Raji (cell line): ENCODE results near the gene FGFBP3.

ENCODE experiments used
- POLR2A ChIP-seq: IDR thresholded peaks from 2 replicates; pipeline ENCODE4 v1.6.1; 2011; ENCODE audit warnings: low read depth, low read length, control low read depth; ENCODE audit not compliant: insufficient read depth

Gene FGFBP3

GRCh38 chr10:91909117-91909677 lies at the start of gene FGFBP3:
Gene FGFBP3 (minus strand): TSS chr10:91909486. CDS start chr10:91908969, 517 bp downstream.
- no peak for TF ChIP-seq POLR2A

GRCh38 chr10:91957091-91957490 lies 47.8 kb upstream of the FGFBP3 start:
- TF ChIP-seq POLR2A = no peak

- no peak for TF ChIP-seq POLR2A
These were observed 45.8 kb upstream of the FGFBP3 start for GRCh38 chr10:91955114-91955513.

DNA sequence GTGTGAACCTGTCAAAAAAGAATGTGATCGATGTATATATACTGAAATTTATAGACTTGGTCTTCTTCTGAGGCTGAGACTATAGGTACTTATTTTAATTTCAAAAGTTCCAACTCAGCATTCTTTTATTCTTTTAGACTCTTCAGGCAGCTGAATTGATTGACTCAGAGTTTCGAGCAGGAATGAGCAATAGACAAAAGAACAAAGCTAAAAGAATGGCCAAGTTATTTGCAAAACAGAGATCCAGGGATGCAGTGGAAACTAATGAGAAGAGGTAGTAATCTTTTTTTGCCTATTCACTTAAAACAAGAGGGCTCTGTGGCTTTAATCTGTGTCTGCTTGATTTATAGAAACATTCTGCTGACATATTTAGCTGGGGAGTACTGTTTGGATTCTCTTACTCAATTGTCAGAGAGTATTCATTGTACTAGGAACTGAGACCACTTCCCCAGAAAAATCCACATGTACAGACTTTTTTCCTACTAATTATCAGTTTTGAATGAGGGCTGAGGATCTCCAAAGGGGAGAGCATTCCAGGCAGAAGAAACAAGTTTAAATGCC lies 44.4 kb upstream of the FGFBP3 start:
- no peak for TF ChIP-seq POLR2A

DNA sequence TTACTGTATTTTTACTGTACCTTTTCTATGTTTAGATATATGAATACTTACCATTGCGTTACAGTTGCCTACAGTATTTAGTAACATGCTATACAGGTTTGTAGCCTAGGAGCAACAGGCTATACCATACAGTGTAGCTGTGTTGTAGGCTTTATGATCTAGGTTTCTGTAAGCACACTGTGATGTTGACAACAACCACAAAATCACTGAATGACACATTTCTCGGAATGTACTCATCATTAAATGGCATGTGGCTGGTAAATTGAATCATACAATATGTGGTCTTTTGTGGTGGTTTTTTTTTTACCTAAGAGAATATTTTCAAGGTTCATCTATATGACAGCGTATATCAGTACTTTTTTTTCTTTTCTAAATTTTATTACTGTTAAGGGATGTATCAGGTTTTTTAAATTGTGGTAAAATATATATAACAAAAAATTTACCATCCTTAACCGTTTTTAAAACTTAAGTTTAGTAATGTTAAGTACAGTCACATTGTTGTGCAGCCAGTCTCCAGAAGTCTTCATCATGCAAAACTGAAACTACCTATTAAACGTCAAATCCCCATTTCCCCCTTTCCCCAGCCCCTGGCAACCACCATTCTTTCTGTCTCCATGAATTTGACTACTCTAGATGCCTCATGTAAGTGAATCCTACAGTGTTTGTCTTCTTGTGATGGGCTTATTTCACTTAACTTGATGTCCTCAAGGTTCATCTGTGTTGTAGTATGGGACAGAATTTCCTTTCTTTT lies 35.8 kb upstream of the FGFBP3 start:
- TF ChIP-seq POLR2A = no peak

- no peak for TF ChIP-seq POLR2A
These were observed 32.1 kb upstream of the FGFBP3 start for GRCh38 chr10:91941426-91941825.

- TF ChIP-seq POLR2A = no peak
These were observed 30.4 kb upstream of the FGFBP3 start for GRCh38 chr10:91939653-91940052.

DNA sequence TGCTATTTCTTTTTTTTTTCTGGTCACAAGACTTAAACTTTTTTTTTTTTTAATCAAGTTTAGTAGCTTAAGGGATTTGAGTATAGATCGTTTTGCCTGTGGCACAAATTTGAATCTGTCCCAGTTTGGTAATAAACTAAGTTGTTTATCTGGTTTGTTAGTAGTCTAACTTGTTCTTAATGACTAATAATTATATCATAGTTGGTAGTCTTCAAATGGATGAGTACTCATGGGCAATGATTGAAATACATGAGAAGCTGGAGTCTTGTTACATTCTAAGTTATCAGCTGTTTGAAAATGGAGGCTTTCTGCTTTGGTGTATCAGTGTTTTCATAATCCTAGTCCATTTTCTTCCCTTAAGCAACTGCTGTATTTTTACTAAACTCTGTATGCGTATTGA lies 26.6 kb upstream of the FGFBP3 start:
- no peak for TF ChIP-seq POLR2A

GRCh38 chr10:91932737-91933136 lies 23.5 kb upstream of the FGFBP3 start:
- no peak for TF ChIP-seq POLR2A

DNA sequence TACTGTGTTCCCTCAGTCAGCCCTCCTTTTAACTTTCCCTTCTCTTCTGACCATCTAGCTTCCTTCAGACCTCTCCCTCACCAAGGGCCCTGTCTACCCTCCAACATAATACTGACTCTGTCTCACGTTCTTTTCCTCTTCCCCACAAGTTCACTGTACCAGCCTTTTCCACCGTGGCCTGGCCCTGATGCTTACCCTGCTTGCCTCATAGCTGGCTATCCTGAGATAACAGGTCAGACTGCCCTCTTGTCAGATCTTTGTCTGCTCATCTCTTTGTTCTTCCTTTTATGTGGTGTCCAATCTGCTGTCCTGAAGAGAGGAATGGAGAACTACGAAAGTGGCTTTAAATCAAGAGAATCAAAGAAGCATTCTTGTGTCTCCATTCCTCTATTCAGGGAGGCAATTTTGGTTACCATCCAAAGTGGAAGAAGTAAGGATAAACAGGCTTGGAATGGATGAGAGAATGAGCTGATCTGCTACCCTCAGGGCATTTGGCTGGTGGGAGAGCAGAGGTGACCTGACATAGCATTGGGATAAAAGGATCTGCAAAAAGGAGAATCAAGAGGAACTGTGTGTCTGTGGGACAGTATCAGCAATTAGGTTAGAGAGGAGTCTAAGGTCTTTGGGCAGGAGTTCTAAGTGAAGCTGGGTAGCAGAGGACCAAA lies 22.4 kb upstream of the FGFBP3 start:
- TF ChIP-seq POLR2A = no peak

- TF ChIP-seq POLR2A = no peak
These were observed 21.7 kb upstream of the FGFBP3 start for GRCh38 chr10:91930939-91931338.

DNA sequence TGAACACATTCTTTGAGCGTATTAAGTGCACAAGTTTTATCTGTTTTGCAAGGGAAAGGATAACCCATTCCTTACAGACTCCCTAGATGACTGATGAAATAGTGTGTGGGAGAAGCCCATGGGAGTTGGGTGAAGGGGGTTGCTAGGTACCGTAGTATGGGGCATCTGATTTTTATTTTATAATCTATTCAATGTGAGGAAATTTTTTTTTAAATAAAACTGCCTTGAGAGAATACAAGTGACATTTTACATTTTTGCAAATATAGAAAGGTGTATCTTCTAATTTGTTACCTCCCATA lies 15.7 kb upstream of the FGFBP3 start:
- no peak for TF ChIP-seq POLR2A

DNA sequence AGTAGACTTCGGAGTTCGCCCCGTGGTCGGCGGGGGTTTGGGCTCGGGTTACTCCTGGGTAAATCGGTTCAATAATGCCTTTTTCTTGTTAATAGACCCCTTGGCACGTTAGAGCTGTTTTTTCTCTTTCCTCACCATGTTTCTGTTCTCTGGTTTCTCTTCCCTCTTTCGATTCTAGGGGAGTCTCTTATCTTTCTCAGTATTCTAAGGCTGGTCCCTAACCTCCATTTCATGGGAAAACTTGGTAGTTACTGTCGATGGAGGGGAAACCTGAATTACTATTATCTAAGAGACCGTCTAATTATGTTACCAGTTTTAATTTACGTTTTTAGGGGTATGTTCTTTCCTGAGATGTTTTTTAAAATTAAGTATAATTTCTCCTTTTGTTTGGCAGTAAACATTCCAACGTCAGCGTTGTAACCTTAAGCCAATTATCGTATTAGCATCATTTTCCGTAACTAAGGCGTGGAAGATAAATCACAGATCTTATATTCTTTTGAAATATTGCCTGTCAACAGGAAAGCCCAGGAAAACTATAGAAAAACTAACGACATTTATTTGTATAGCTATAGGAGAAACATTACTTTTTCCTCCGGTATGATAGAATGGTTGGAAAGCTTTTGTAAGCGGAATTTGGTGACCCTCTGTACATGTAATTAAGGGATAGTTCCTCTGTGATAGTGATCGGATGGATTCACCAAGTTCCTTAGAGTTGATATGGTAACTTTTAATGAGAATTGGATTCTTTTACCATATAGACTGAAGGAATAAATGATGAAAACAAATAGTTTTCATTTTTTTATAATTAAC lies 15.1 kb upstream of the FGFBP3 start:
- no peak for TF ChIP-seq POLR2A

DNA sequence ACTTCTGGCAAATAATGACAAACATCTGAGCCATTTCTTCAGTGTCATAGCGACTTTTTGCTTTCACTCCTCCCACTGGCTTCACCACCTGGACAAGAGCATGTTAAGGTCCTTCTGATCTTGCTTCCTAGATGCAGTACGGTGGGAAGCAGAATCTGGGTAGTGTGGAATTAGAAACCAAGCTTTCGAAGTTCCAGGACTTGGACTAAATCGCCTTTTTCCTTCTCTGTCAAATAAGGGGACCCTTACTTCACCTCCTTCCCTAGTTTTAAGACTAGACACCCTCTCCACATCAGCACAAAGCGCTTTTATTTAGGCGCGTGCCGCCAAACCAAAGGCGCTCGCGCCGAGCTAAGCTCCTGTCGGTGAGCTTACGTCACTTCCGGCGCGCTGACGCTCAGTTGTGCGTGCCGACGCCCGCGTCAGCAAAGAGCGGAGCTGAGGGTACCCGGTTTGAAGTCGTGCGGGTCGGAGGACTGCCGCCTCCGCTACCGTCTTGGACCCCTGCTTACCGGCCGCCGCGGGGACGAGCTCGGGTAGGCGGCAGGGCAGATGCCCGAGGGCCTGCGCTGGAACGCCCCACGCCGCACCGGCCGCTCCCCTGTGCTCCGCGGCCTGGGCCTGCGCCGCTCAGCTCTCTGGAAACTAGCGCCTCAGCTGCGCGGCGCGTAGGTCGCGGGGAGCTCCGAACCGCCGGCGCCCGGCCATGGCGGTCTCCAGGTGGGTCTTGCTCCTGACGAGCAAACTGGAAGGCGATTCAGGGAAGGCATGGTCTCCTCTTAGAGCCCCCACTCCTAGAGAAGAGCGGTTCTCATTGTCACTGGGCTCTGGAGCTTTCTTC lies 14.3 kb upstream of the FGFBP3 start, which contains the start of gene BTAF1:
TSS of gene BTAF1 (plus strand) at position 400 of the 841 bp plus-strand sequence. CDS start at position 707, 307 bp downstream.
- TF ChIP-seq POLR2A = peak; percentile 98
